Measurements from ENCODE around the gene TSPAN32. TPM values are rescaled to one million over a fixed set of nuclear protein-coding genes. Genes with fewer than 3 reads are reported as not detected.

Gene TSPAN32
- polyA plus RNA-seq, 4 donors = 1.2 to 2.0 (median 1.5) TPM

DNA sequence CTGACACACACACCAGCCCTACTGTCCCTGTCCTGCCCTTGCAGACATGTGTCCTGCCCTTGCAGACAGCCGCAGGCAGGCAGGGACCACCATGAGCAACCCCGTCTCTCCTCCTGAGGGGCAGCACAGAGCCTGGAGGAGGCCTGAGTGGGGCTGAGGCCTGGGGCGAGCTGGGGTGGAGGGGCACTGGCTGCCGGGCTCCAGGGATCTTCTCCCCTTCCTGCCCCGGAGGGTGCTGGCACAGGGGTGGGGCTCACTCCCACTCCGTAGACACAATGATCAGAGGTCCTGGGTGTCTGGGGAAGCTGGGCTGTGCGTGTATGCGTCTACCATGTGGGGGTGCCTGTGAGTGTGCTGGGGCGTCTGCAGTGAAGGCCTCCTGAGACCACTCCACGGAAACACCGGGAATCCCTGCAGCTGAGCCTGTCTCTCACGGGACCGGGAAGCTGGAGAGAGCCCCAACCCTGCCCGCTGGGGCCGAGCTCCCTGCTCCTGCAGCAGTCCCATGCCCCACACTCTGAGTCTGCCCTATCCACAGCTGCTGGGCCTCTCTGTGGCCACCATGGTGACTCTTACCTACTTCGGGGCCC lies 588 bp downstream of the TSPAN32 start:
- no peak for DNase-seq (ENCODE audit: low read depth in 4 of 4, low spot score in 3 of 4)

GRCh38 chr11:2302896-2303626 lies 1.2 kb downstream of the TSPAN32 start:
- no peak for DNase-seq (ENCODE audit: low read depth in 4 of 4, low spot score in 3 of 4)

DNA sequence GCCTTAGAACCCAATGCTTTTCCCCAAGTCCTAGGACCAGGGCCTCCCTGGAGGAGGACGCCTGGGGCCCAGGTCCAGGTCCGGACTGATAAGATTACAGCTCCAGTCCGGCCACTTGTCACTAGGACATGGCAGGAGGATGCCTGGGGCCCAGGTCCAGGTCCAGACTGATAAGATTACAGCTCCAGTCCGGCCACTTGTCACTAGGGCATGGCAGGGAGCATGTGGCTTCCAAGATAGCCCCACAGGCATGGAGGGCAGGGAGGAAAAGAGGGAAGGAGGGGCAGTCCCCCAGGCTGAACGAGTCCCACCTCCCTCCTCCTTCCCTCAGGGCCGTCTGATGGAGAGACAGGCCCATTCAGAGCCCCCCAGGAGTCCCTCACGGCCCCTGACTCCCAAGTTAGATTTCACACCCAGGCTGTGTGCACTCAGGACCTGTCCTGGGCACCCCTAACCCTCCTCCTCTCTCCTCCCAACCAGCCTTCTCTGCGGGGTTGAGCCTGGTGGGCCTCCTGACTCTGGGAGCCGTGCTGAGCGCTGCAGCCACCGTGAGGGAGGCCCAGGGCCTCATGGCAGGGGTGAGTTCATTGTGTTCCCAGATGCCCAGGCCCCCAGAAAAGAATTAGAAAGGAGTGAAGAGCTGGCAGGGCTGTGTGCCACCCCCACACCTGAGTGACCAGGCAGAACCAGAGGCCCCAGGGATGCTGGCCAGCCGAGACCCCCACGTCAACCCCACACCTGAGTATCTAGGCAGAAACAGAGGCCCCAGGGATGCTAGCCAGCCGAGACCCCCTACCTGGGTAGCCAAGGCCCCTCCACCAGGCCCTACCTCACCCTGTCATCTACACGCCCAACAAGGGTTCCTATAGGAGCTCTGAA lies 2.1 kb downstream of the TSPAN32 start:
- DNase-seq (ENCODE audit: low read depth in 4 of 4, low spot score in 3 of 4) = no peak

DNA sequence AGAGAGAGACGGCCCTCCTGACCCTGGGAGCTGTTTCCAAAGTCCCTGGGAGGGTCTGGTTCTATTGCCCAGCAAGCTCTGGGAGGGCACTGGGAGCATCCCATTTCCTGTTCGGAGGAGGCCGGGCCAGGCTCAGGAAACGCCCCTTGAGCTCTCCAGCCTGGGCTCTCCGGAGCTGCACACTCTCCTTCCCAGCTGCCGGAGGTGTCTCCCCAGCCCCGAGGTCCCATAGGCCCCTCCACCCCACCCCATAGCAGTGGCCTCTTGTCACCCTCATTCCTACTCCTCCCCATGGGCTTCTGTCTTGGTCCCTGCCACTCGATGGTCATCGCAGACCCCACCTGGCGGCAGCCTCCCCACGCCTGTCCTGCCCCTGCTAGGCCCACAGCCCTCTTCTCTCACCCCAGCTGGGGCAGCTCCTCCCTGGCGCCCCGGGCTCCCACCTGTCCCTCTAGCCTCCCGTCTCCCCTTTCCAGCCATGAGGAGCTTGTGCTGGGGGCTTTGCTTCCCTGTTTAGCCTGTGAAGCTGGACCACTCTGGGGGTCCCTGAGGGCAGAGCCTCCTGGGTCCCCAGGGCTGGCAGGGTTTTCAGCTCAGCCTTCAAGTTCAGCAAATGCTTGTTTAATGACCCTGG lies 2.8 kb downstream of the TSPAN32 start:
- DNase-seq (ENCODE audit: low read depth in 4 of 4, low spot score in 3 of 4) = no peak

GRCh38 chr11:2305140-2305778 lies 3.4 kb downstream of the TSPAN32 start:
- DNase-seq (ENCODE audit: low read depth in 4 of 4, low spot score in 3 of 4) = peak in 2 of 4 donors; percentile 40 to 65

GRCh38 chr11:2305788-2306451 lies 4.1 kb downstream of the TSPAN32 start:
- DNase-seq (ENCODE audit: low read depth in 4 of 4, low spot score in 3 of 4) = peak; percentile 40 to 60 (median 43)

DNA sequence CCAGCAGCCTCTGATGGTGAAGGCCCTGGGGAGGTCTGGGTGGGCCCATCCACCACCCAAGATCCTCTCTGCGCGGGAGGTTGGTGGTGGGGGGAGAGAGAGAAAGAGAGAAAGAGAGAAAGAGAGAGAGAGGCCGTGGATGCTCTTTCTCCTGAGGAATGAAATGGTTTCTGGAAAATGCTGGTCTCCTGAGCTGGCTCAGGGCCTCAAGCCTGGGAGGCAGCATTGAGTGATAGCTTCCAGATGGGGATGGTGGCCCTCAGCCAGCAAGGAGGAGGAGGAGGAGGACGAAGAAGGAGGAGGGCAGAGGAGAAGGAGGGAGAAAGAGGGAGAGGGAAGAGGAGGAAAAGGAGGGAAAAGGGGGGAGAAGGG lies 4.6 kb downstream of the TSPAN32 start:
- peak; percentile 71 to 81 (median 76) for DNase-seq (ENCODE audit: low read depth in 4 of 4, low spot score in 3 of 4)

- DNase-seq (ENCODE audit: low read depth in 4 of 4, low spot score in 3 of 4) = peak in 1 of 4 donors; percentile 23
These were observed 5.2 kb downstream of the TSPAN32 start for GRCh38 chr11:2306877-2307500.

GRCh38 chr11:2307501-2308331 lies 5.9 kb downstream of the TSPAN32 start:
- DNase-seq (ENCODE audit: low read depth in 4 of 4, low spot score in 3 of 4) = no peak

GRCh38 chr11:2308713-2309112 lies 6.9 kb downstream of the TSPAN32 start:
- no peak for DNase-seq (ENCODE audit: low read depth in 4 of 4, low spot score in 3 of 4)

- DNase-seq (ENCODE audit: low read depth in 4 of 4, low spot score in 3 of 4) = no peak
These were observed 7.6 kb downstream of the TSPAN32 start for GRCh38 chr11:2309251-2310072.

GRCh38 chr11:2310073-2310785 lies 8.4 kb downstream of the TSPAN32 start:
- no peak for DNase-seq (ENCODE audit: low read depth in 4 of 4, low spot score in 3 of 4)

DNA sequence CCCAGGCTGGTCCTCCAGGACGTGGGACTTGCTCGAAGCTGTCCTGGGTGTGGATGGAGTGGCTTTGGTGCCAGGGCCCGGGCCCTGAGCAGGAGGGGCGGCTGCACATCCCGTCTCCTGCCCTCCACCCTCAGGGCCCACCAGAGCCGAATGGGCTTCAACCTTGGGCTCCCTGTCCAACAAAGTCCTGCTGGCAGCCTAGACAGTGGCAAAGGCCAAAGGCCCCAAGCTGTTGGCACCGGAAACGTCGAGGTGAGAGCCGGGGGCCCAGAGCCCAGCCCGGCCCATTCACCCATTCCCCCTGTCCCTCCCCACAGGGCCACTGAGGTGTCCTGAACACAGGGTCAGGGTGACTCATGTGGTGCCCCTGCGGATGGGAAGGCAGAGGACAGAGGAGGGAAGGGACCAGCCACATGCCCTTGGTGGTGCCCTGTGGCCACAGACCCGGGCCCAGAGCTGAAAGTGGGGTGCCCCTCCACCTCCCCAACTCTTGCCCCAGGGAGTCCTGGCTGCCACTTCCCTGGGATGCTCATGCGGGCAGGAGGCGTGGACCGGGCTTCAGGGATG lies 9.1 kb downstream of the TSPAN32 start:
- DNase-seq (ENCODE audit: low read depth in 4 of 4, low spot score in 3 of 4) = no peak

DNA sequence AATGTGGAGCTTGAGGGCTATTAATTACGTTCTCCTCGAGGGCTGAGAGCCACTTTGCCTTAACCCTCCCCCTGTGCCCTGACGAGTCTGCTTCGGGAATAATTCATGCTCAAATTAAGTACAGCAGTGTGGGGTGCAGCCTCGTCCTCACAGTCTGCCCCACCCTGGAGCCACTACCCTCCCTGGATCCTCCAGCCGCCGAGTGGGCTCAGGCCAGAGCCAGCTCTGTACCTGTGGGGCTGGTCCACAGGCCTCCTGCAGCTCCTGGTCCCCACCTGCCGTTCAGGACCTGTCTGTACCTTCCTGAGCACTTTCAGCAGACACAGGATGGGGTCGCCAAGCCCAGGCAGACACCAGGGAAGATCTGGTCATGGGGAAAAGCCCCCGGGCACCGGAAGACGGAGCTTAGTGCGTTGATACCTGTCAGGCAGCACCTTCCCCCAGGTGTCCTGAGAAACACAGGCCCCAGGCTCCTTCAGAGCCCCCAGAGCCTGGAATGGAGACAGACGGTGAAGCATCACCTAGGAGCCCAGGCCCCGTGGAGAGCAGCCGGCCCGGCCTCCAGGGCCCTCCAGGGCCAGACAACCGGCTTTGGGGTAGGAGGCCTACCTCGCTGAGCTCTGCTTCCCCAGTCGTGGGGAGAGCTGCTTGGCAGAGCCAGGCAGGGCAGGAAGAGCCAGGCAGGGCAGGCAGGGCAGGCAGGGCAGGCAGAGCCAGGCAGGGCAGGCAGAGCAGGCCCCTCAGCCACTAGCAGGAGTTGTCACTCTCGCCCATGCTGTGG lies 9.7 kb downstream of the TSPAN32 start:
- no peak for DNase-seq (ENCODE audit: low read depth in 4 of 4, low spot score in 3 of 4)

- DNase-seq (ENCODE audit: low read depth in 4 of 4, low spot score in 3 of 4) = no peak
These were observed 10.6 kb downstream of the TSPAN32 start for GRCh38 chr11:2312232-2313042.

All from right renal pelvis (tissue), 4 donors.